ENCODE data around the gene ELOF1. TPM values are rescaled to one million over a fixed set of nuclear protein-coding genes. Genes with fewer than 3 reads are reported as not detected.

ELOF1 gene
- polyA plus RNA-seq, 1 donor from 2014 or later = 38.0 TPM

DNA sequence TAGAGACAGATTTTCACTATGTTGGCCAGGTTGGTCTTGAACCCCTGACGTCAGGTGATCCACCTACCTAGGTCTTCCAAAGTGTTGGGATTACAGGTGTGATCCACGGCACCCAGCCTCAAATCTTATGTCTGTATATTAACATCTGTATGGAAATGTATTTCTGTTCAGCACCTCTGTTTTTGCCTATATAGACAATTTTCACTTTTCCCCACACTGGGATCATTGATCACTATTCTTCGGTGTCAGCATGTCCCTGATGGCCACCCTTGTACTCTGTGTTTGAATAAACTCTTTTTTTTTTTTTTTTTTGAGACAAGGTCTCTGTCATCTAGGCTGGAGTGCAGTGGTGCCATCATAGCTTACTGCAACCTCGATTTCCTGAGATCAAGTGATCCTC is 35.1 kb upstream of the ELOF1 start:
- Histone ChIP-seq H3K9me3 (ENCODE audit: low read length) (no peaks in the 10 kb centered on the region), H3K9ac (ENCODE audit: low read length) (no peak overlapping the region), H3K79me2 (replicated peaks; ENCODE audit: insufficient read depth, low read length) (peaks cover 15% of the 10 kb centered on the region), H3K27ac (ENCODE audit: low read length) (no peak overlapping the region), H3F3A (ENCODE audit: insufficient read depth, low read length, poor library complexity, severe bottlenecking) (no peaks in the 10 kb centered on the region), H3K9me2 (ENCODE audit: insufficient read depth, low read length) (no peaks in the 10 kb centered on the region), H2AFZ (ENCODE audit: low read depth, low read length) (no peak overlapping the region), H3K36me3 (ENCODE audit: insufficient read depth, low read length) (peaks cover 6% of the 10 kb centered on the region), H3K4me3 (ENCODE audit: low read length) (no peak overlapping the region), H3K27me3 (ENCODE audit: insufficient read depth, low read depth, low read length) (no peaks in the 10 kb centered on the region), H4K20me1 (ENCODE audit: insufficient read depth) (no peaks in the 10 kb centered on the region), H3K4me2 (ENCODE audit: low read length) (no peak overlapping the region)
- TF ChIP-seq MXI1 (conservative IDR thresholded peaks at IDR 0.05; ENCODE audit: poor library complexity, severe bottlenecking) = no peak
- no peak for TF ChIP-seq EZH2 (IDR thresholded peaks at IDR 0.05; ENCODE audit: borderline replicate concordance, insufficient read depth, low read length, poor library complexity, severe bottlenecking)
- TF ChIP-seq, protein P1, sequence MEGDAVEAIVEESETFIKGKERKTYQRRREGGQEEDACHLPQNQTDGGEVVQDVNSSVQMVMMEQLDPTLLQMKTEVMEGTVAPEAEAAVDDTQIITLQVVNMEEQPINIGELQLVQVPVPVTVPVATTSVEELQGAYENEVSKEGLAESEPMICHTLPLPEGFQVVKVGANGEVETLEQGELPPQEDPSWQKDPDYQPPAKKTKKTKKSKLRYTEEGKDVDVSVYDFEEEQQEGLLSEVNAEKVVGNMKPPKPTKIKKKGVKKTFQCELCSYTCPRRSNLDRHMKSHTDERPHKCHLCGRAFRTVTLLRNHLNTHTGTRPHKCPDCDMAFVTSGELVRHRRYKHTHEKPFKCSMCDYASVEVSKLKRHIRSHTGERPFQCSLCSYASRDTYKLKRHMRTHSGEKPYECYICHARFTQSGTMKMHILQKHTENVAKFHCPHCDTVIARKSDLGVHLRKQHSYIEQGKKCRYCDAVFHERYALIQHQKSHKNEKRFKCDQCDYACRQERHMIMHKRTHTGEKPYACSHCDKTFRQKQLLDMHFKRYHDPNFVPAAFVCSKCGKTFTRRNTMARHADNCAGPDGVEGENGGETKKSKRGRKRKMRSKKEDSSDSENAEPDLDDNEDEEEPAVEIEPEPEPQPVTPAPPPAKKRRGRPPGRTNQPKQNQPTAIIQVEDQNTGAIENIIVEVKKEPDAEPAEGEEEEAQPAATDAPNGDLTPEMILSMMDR (IDR thresholded peaks at IDR 0.05; ENCODE audit: poor library complexity, severe bottlenecking) = no peak
- no peak for TF ChIP-seq TAF1 (IDR thresholded peaks at IDR 0.05; ENCODE audit: low read depth)
- TF ChIP-seq, protein P2, sequence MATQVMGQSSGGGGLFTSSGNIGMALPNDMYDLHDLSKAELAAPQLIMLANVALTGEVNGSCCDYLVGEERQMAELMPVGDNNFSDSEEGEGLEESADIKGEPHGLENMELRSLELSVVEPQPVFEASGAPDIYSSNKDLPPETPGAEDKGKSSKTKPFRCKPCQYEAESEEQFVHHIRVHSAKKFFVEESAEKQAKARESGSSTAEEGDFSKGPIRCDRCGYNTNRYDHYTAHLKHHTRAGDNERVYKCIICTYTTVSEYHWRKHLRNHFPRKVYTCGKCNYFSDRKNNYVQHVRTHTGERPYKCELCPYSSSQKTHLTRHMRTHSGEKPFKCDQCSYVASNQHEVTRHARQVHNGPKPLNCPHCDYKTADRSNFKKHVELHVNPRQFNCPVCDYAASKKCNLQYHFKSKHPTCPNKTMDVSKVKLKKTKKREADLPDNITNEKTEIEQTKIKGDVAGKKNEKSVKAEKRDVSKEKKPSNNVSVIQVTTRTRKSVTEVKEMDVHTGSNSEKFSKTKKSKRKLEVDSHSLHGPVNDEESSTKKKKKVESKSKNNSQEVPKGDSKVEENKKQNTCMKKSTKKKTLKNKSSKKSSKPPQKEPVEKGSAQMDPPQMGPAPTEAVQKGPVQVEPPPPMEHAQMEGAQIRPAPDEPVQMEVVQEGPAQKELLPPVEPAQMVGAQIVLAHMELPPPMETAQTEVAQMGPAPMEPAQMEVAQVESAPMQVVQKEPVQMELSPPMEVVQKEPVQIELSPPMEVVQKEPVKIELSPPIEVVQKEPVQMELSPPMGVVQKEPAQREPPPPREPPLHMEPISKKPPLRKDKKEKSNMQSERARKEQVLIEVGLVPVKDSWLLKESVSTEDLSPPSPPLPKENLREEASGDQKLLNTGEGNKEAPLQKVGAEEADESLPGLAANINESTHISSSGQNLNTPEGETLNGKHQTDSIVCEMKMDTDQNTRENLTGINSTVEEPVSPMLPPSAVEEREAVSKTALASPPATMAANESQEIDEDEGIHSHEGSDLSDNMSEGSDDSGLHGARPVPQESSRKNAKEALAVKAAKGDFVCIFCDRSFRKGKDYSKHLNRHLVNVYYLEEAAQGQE (IDR thresholded peaks at IDR 0.05; ENCODE audit: borderline replicate concordance) = no peak
- TF ChIP-seq RAD21 (conservative IDR thresholded peaks at IDR 0.05) = no peak
- TF ChIP-seq EP300 (conservative IDR thresholded peaks at IDR 0.05; ENCODE audit: poor library complexity, severe bottlenecking) = no peak
- TF ChIP-seq SMC3 (conservative IDR thresholded peaks at IDR 0.05; ENCODE audit: poor library complexity) = no peak
- no peak for TF ChIP-seq POLR2AphosphoS5 (IDR thresholded peaks at IDR 0.05)

DNA sequence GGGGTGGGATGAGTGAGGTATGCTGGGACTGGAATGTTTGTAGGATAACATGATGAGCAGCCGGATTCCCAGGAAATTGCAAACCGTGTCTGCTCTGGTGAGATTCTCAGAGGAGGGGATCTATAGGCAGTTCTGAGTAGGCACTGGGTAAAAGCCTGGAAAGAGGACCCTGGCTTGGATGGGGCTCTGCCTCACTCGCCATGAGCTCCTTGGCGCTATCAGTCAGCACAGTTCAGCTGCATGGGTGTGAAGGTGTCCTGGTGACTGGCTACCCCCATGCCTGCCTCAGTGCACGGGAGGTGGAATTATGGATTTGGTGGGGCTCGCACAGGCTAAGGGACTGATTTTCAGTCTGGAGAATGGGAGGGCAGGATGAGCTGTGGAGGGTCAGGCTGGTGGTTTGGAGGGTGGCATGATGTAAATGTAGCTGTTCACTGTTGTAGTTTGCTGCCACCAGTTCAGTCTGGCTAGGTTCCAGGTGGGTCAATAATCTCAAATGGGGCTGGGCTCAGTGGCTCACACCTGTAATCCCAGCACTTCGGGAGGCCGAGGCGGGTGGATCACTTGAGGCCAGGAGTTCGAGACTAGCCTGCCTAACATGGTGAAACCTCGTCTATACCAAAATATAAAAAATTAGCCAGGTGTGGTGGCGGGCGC is 29.1 kb upstream of the ELOF1 start:
- TF ChIP-seq TAF1 (IDR thresholded peaks at IDR 0.05; ENCODE audit: low read depth) (no peak), RAD21 (conservative IDR thresholded peaks at IDR 0.05) (peak; percentile 10)
- Histone ChIP-seq H3K9me2 (ENCODE audit: insufficient read depth, low read length) (no peaks in the 10 kb centered on the region), H2AFZ (ENCODE audit: low read depth, low read length) (no peak overlapping the region), H3K4me2 (ENCODE audit: low read length) (no peak overlapping the region), H3K9ac (ENCODE audit: low read length) (peak overlapping the region; percentile 10), H3K36me3 (ENCODE audit: insufficient read depth, low read length) (no peaks in the 10 kb centered on the region), H3K79me2 (replicated peaks; ENCODE audit: insufficient read depth, low read length) (no peaks in the 10 kb centered on the region), H3K27me3 (ENCODE audit: insufficient read depth, low read depth, low read length) (no peaks in the 10 kb centered on the region), H4K20me1 (ENCODE audit: insufficient read depth) (no peaks in the 10 kb centered on the region), H3K9me3 (ENCODE audit: low read length) (no peaks in the 10 kb centered on the region), H3F3A (ENCODE audit: insufficient read depth, low read length, poor library complexity, severe bottlenecking) (no peaks in the 10 kb centered on the region), H3K27ac (ENCODE audit: low read length) (no peak overlapping the region), H3K4me3 (ENCODE audit: low read length) (no peak overlapping the region)

All from neural cell (in vitro differentiated cells).